Liver (tissue), 9 donors: ENCODE measurements around the gene MTHFSD. TPM values are rescaled to one million over a fixed set of nuclear protein-coding genes. Genes with fewer than 3 reads are reported as not detected.

Experiments
- DNase-seq: peaks from one replicate; pipeline ENCODE4 v3.0.0-alpha.2; 2017; ENCODE audit warnings: low spot score
- H3K27ac ChIP-seq, 2 donors: one replicate each; pipeline ENCODE4 v1.7.0; 2013; ENCODE audit warnings: inconsistent platforms in 2 of 2, low read length in 2 of 2, control low read depth in 1 of 2, low read depth in 1 of 2, mild to moderate bottlenecking in 1 of 2
- H3K27me3 ChIP-seq, 4 donors: one replicate each; pipeline versions ENCODE4 v1.6.1 to v1.7.0; 2013; ENCODE audit warnings: low read length in 3 of 4, inconsistent platforms in 1 of 4, mild to moderate bottlenecking in 1 of 4, moderate library complexity in 1 of 4; ENCODE audit not compliant: control insufficient read depth in 4 of 4, insufficient read depth in 4 of 4
- H3K36me3 ChIP-seq, 4 donors: one replicate each; pipeline versions ENCODE4 v1.6.1 to v1.7.0; 2013; ENCODE audit warnings: low read length in 3 of 4, mild to moderate bottlenecking in 3 of 4, low read depth in 1 of 4, moderate library complexity in 1 of 4; ENCODE audit not compliant: control insufficient read depth in 4 of 4, insufficient read depth in 3 of 4
- H3K4me1 ChIP-seq, 4 donors: one replicate each; pipeline versions ENCODE4 v1.6.1 to v1.7.0; 2013; ENCODE audit warnings: low read length in 3 of 4, mild to moderate bottlenecking in 3 of 4, moderate library complexity in 1 of 4; ENCODE audit not compliant: control insufficient read depth in 4 of 4, insufficient read depth in 4 of 4
- H3K4me3 ChIP-seq, 3 donors: one replicate each; pipeline versions ENCODE4 v1.6.1 to v1.7.0; 2013; ENCODE audit warnings: low read length in 3 of 3, control low read depth in 1 of 3, low read depth in 1 of 3, mild to moderate bottlenecking in 1 of 3
- H3K9ac ChIP-seq, 2 donors: one replicate each; pipeline ENCODE4 v1.7.0; 2013; ENCODE audit warnings: low read length in 2 of 2, mild to moderate bottlenecking in 2 of 2, moderate library complexity in 2 of 2, control low read depth in 1 of 2, low read depth in 1 of 2
- H3K9me3 ChIP-seq, 4 donors: one replicate each; pipeline versions ENCODE4 v1.6.1 to v1.7.0; 2013; ENCODE audit warnings: low read length in 3 of 4; ENCODE audit not compliant: control insufficient read depth in 4 of 4
- GABPA ChIP-seq, 2 donors: IDR thresholded peaks in 1 of 2; conservative IDR thresholded peaks in 1 of 2; 2 replicates each; pipeline ENCODE4 v1.6.1; 2016; ENCODE audit warnings: antibody characterized with exemption in 2 of 2, mild to moderate bottlenecking in 1 of 2, moderate library complexity in 1 of 2
- HNF4A ChIP-seq, 2 donors: conservative IDR thresholded peaks; 2 replicates each; pipeline ENCODE4 v1.6.1; 2016; ENCODE audit warnings: antibody characterized with exemption in 2 of 2, mild to moderate bottlenecking in 2 of 2
- RAD21 ChIP-seq, 2 donors: IDR thresholded peaks; 2 replicates each; pipeline ENCODE4 v1.6.1; 2016; ENCODE audit warnings: antibody characterized with exemption in 2 of 2, mild to moderate bottlenecking in 2 of 2
- RXRA ChIP-seq, 2 donors: IDR thresholded peaks; 2 replicates each; pipeline ENCODE4 v1.6.1; 2017 to 2018; ENCODE audit warnings: antibody characterized with exemption in 2 of 2, mild to moderate bottlenecking in 1 of 2
- SP1 ChIP-seq: IDR thresholded peaks from 2 replicates; pipeline ENCODE4 v1.6.1; 2018; ENCODE audit warnings: antibody characterized with exemption, mild to moderate bottlenecking
- whole genome bisulfite sequencing: extraction: QIAGEN DNeasy Blood & Tissue Kit; methylation state at CpG from one replicate; pipeline ENCODE4 v1.1.7; 2013; 5-methylcytosine and 5-hydroxymethylcytosine counted together
- polyA plus RNA-seq, 2 donors: library from polyadenylated mRNA; stranded (reverse) in 1 of 2; unstranded in 1 of 2; fragments of 200-250 nt in 1 of 2; fragments of >200 nt in 1 of 2; fragmentation: Nextera tagmentation in 1 of 2; extraction: Ambion mirVana in 1 of 2; gene quantifications; one replicate each; pipeline versions ENCODE4 v1.2.1 to v1.2.3, GENCODE V29; 2013 to 2015
- total RNA-seq, 2 donors: library from RNA; depleted of rRNA; stranded (reverse); fragments of >200 nt; gene quantifications; one replicate each; pipeline ENCODE4 v1.2.3, GENCODE V29; 2014
- TF ChIP-seq, protein P1 (sequence below): IDR thresholded peaks from 2 replicates; pipeline ENCODE4 v1.6.1; 2016; ENCODE audit warnings: antibody characterized with exemption, mild to moderate bottlenecking
- TF ChIP-seq, protein P2 (sequence below): IDR thresholded peaks from 2 replicates; pipeline ENCODE4 v1.6.1; 2016; ENCODE audit warnings: antibody characterized with exemption
- donor health status: healthy.
- donor health status: healthy.
- donor health status: healthy.
- donor health status: healthy.
- donor health status: healthy.

The MTHFSD gene
- total and polyA plus RNA-seq, 4 donors, result 4.6 to 8.1 (median 6.5) TPM

DNA sequence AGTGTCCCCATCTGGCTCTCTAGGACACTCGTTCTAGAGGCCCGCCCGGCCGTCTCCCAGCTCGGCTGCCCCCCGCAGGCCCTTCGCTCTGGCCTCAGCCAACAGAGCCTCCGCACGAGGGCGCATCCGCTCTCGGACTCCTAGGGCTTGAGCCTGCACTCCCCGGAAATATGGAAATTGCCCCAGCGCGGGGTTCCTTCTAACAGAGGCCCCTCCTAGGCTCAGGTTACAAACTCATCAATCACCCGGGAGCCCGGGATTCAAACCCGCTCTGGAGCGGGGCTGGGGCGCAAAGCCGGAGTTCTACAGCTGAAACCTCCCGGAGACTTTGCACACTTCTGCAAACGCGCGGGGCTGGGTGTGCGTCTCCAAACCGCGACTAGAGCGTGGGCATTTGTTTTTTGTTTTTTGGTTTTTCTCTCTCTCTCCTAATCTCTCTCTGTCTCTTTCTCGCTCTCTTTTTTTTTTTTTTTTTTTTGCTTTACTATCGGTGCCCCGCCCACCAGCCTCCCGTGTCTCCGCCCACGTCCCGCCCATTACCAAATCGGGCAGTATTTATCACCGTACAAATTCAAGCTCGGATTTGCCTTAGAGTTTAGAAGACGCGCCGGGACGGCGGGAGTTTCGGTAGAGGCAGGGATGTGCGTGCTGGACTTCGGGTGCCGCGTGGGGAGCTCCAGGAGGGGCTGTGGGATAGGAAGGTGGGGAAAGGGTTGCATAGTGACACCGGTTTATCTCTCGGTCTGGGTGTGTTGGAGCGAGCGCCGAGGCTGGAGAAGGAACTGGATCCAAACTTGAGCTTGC, 20.9 kb upstream of the MTHFSD start:
- H3K36me3 ChIP-seq, result no peaks in the 10 kb centered on the region
- H3K4me1 ChIP-seq, result peaks cover 0 to 3% (median 3%) of the 10 kb centered on the region in 4 donors
- TF ChIP-seq RAD21 (IDR thresholded peaks at IDR 0.05), result peak; percentile 60 to 69
- TF ChIP-seq RXRA (IDR thresholded peaks at IDR 0.05), result no peak
- DNase-seq, result no peak
- H3K27ac ChIP-seq, result peak overlapping the region in 1 of 2 donors; percentile 28
- no peak overlapping the region for H3K9ac ChIP-seq
- H3K9me3 ChIP-seq, result no peaks in the 10 kb centered on the region
- peaks cover 8 to 37% (median 21%) of the 10 kb centered on the region in 4 donors for H3K27me3 ChIP-seq
- 2% methylated on average over 54 of the region's 54 CpGs for WGBS
- peak overlapping the region in 1 of 3 donors; percentile 36 for H3K4me3 ChIP-seq

DNA sequence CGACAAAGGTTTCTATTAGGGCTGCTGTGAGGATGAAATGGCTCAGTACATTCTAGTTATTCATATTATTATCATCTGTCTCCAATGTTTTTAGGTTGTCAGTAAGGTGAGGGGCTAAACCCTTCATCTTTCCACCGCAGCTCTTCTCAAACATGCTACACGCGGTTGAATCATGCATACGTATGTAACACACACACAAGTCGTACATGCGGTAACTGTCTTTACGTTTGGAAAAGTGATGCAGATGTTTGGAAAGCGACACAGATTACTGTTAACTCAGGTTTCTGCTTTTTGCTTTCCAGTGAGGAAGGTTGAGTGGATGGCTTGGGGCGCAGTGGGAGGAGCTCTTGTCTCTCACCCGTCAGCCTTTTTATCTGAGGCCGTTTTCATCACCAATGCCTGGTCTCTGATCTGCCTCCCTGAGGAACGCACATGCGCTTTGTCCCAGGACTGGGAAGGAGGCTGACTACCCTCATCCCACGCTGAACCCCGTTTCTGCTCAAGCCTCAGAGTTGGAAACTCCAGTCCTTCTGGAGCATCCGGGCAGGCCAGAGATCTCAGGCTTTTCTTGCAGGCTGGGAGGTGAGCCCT, 20.2 kb upstream of the MTHFSD start:
- DNase-seq, result no peak
- Histone ChIP-seq H3K9me3 (no peaks in the 10 kb centered on the region), H3K9ac (no peak overlapping the region), H3K27ac (peak overlapping the region in 1 of 2 donors; percentile 28), H3K4me3 (no peak overlapping the region), H3K27me3 (peaks cover 8 to 41% (median 20%) of the 10 kb centered on the region in 4 donors), H3K36me3 (no peaks in the 10 kb centered on the region), H3K4me1 (peaks cover 0 to 3% (median 3%) of the 10 kb centered on the region in 4 donors)
- TF ChIP-seq RXRA (IDR thresholded peaks at IDR 0.05) (no peak), SP1 (no peak), GABPA (IDR thresholded peaks at IDR 0.05 in 1 of 2, conservative IDR thresholded peaks at IDR 0.05 in 1 of 2) (no peak), HNF4A (conservative IDR thresholded peaks at IDR 0.05) (no peak)
- TF ChIP-seq, protein P1, sequence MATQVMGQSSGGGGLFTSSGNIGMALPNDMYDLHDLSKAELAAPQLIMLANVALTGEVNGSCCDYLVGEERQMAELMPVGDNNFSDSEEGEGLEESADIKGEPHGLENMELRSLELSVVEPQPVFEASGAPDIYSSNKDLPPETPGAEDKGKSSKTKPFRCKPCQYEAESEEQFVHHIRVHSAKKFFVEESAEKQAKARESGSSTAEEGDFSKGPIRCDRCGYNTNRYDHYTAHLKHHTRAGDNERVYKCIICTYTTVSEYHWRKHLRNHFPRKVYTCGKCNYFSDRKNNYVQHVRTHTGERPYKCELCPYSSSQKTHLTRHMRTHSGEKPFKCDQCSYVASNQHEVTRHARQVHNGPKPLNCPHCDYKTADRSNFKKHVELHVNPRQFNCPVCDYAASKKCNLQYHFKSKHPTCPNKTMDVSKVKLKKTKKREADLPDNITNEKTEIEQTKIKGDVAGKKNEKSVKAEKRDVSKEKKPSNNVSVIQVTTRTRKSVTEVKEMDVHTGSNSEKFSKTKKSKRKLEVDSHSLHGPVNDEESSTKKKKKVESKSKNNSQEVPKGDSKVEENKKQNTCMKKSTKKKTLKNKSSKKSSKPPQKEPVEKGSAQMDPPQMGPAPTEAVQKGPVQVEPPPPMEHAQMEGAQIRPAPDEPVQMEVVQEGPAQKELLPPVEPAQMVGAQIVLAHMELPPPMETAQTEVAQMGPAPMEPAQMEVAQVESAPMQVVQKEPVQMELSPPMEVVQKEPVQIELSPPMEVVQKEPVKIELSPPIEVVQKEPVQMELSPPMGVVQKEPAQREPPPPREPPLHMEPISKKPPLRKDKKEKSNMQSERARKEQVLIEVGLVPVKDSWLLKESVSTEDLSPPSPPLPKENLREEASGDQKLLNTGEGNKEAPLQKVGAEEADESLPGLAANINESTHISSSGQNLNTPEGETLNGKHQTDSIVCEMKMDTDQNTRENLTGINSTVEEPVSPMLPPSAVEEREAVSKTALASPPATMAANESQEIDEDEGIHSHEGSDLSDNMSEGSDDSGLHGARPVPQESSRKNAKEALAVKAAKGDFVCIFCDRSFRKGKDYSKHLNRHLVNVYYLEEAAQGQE, result no peak
- 33% methylated on average over 17 of the region's 17 CpGs for WGBS

DNA sequence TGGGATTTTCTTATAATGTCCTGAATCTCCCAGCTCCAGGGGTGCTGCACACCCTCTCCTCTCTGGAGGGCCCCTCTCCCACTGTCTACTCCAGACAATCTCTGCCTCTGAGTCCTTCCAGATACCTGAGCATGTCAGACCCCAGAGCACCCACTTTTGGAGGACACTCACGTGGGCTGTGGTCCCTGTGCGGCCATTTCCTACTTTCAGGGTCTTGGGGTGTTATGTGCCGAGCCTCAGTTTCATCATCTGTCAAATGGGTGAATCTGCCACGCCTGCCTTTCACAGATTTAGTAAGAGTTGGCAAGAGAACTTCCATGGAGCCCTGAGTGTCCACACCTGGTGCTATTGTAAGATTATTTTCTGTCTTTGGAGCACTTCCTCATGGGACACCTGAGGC, 19.6 kb upstream of the MTHFSD start:
- no peak overlapping the region for H3K4me3 ChIP-seq
- H3K27ac ChIP-seq, result no peak overlapping the region
- 35% methylated on average over 4 of the region's 4 CpGs for WGBS
- H3K36me3 ChIP-seq, result no peaks in the 10 kb centered on the region
- TF ChIP-seq, protein P2, sequence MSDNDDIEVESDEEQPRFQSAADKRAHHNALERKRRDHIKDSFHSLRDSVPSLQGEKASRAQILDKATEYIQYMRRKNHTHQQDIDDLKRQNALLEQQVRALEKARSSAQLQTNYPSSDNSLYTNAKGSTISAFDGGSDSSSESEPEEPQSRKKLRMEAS, result no peak
- H3K27me3 ChIP-seq, result peaks cover 8 to 45% (median 20%) of the 10 kb centered on the region in 4 donors
- H3K4me1 ChIP-seq, result peaks cover 0 to 3% (median 3%) of the 10 kb centered on the region in 4 donors
- no peaks in the 10 kb centered on the region for H3K9me3 ChIP-seq
- DNase-seq, result no peak
- H3K9ac ChIP-seq, result no peak overlapping the region
